ENCODE results near the gene PYDC1. TPM values are rescaled to one million over a fixed set of nuclear protein-coding genes. Genes with fewer than 3 reads are reported as not detected.

The PYDC1 gene
- total RNA-seq, 1 donor from 2014 or later = not detected

DNA sequence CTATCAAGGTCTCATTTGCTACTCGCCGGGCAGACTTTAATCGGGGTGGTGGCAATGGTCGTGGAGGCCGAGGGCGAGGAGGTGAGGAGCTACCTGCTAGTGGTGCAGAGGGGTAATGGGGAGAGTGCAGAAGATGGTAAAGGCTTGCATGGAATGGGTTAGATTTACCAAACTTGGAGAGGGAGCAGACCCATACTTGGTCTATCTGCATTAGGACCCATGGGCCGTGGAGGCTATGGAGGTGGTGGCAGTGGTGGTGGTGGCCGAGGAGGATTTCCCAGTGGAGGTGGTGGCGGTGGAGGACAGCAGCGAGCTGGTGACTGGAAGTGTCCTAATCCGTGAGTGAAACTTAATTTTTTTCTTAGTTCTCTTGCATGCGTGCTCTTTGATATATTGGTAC, 26.9 kb downstream of the PYDC1 start:
- Mint-ChIP-seq H3K4me3 (peak overlapping the region; percentile 76), H3K4me1 (peaks cover 40% of the 10 kb centered on the region), H3K9me3 (no peaks in the 10 kb centered on the region), H3K36me3 (ENCODE audit: low read depth) (peaks cover 79% of the 10 kb centered on the region), H3K27ac (ENCODE audit: unreplicated experiment) (peak overlapping the region; percentile 44), H3K27me3 (ENCODE audit: low read depth) (peaks cover 38% of the 10 kb centered on the region)
- DNase-seq (ENCODE audit: low read depth, low spot score) = no peak
- TF ChIP-seq CTCF (conservative IDR thresholded peaks at IDR 0.05) = no peak

- TF ChIP-seq CTCF (conservative IDR thresholded peaks at IDR 0.05) = no peak
- H3K27me3 Mint-ChIP-seq (ENCODE audit: low read depth) = peaks cover 42% of the 10 kb centered on the region
- peaks cover 81% of the 10 kb centered on the region for H3K36me3 Mint-ChIP-seq (ENCODE audit: low read depth)
- peaks cover 46% of the 10 kb centered on the region for H3K4me1 Mint-ChIP-seq
- no peak overlapping the region for H3K27ac Mint-ChIP-seq (ENCODE audit: unreplicated experiment)
- DNase-seq (ENCODE audit: low read depth, low spot score) = no peak
- peak overlapping the region; percentile 13 for H3K4me3 Mint-ChIP-seq
- H3K9me3 Mint-ChIP-seq = no peaks in the 10 kb centered on the region
Measured at GRCh38 chr16:31189412-31189778, 27.5 kb downstream of the PYDC1 start.

- Mint-ChIP-seq H3K4me1 (peaks cover 50% of the 10 kb centered on the region), H3K27ac (ENCODE audit: unreplicated experiment) (no peak overlapping the region), H3K4me3 (peak overlapping the region; percentile 43), H3K27me3 (ENCODE audit: low read depth) (peaks cover 47% of the 10 kb centered on the region), H3K9me3 (no peaks in the 10 kb centered on the region), H3K36me3 (ENCODE audit: low read depth) (peaks cover 82% of the 10 kb centered on the region)
- no peak for DNase-seq (ENCODE audit: low read depth, low spot score)
- no peak for TF ChIP-seq CTCF (conservative IDR thresholded peaks at IDR 0.05)
Measured at GRCh38 chr16:31188450-31189411, 28.2 kb downstream of the PYDC1 start.

GRCh38 chr16:31187808-31188189, 29.1 kb downstream of the PYDC1 start:
- Mint-ChIP-seq H3K27me3 (ENCODE audit: low read depth) (peaks cover 51% of the 10 kb centered on the region), H3K9me3 (no peaks in the 10 kb centered on the region), H3K36me3 (ENCODE audit: low read depth) (peaks cover 84% of the 10 kb centered on the region), H3K4me1 (peaks cover 57% of the 10 kb centered on the region), H3K4me3 (peak overlapping the region; percentile 43), H3K27ac (ENCODE audit: unreplicated experiment) (no peak overlapping the region)
- no peak for DNase-seq (ENCODE audit: low read depth, low spot score)
- no peak for TF ChIP-seq CTCF (conservative IDR thresholded peaks at IDR 0.05)

DNA sequence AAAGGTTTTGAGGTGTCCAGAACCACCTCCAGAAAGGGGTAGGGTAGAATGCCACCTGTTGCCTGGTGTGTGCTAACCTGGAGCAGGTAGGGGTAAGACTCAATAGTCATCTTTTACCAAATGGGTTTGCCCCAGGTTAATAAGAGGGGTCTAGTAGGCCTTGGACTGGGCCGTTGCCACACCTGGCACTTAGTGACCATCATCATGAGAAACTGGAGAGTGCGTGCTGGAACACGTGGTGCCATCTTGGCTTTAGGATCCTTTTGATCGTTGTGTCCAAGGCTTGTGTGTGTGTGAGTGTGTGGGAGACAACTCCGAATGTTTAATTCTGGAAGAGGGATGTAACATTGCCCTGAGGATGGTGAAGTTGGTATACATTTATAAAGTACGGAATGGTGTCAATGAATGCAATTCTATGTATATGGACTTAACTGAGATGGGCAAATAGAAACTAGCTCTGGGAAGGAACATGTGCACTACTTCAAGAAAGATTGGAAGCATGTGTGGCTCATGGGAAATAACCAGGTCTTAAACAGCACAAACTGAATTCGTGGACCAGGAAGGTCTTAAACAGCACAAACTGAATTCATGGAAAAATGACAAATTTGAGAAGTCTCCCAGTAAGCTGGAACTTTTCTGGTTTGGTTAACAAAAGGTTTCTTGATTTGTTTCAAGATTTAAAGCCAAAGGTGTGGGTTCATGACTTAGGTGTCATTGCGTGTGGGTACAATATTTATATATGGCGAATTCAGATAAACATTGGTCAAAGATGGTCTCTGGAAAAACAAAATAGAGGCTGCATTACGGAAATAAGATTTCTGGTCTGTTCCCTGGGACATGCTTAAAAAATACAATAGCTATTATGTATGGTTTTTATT, 29.8 kb downstream of the PYDC1 start:
- Mint-ChIP-seq H3K27ac (ENCODE audit: unreplicated experiment) (no peak overlapping the region), H3K4me1 (peaks cover 62% of the 10 kb centered on the region), H3K4me3 (peak overlapping the region; percentile 43)

More for the DNA sequence above, 29.8 kb downstream of the PYDC1 start:
- DNase-seq (ENCODE audit: low read depth, low spot score) = no peak
- peaks cover 90% of the 10 kb centered on the region for H3K36me3 Mint-ChIP-seq (ENCODE audit: low read depth)
- peaks cover 54% of the 10 kb centered on the region for H3K27me3 Mint-ChIP-seq (ENCODE audit: low read depth)
- no peak for TF ChIP-seq CTCF (conservative IDR thresholded peaks at IDR 0.05)
- no peaks in the 10 kb centered on the region for H3K9me3 Mint-ChIP-seq
